Body of pancreas (tissue), 4 donors: ENCODE results near the gene CANT1. TPM values are rescaled to one million over a fixed set of nuclear protein-coding genes. Genes with fewer than 3 reads are reported as not detected.
A peak's percentile ranks its signal among the peaks of the same experiment; 100 is the strongest.

Experiments
- ATAC-seq: fragments of 150-250 bp; one replicate; pipeline ENCODE4 v1.9.1; 2016
- DNase-seq, 4 donors: peaks; one replicate each; pipeline ENCODE4 v3.0.0-alpha.2; 2019
- H3K27ac ChIP-seq, 4 donors: fragments of 200-600 bp; sonication (generic); 1 replicate in 3 of 4; 2 replicates in 1 of 4; pipeline versions ENCODE4 v1.5.1 to v1.6.1; 2016 to 2019; ENCODE audit warnings: mild to moderate bottlenecking in 1 of 4, mixed read lengths in 1 of 4, moderate library complexity in 1 of 4
- H3K27me3 ChIP-seq, 2 donors: fragments of 200-600 bp; sonication (generic); one replicate each; pipeline ENCODE4 v1.6.0; 2016; ENCODE audit warnings: mild to moderate bottlenecking in 1 of 2
- H3K36me3 ChIP-seq, 2 donors: fragments of 200-600 bp; sonication (generic); replicated peaks in 1 of 2; 2 replicates each; pipeline ENCODE4 v1.5.1; 2016; ENCODE audit warnings: low read depth in 2 of 2; ENCODE audit not compliant: insufficient read depth in 1 of 2
- H3K4me1 ChIP-seq: fragments of 200-600 bp; sonication (generic); one replicate; pipeline ENCODE4 v1.6.0; 2016
- H3K4me3 ChIP-seq, 2 donors: fragments of 200-600 bp; sonication (generic); 1 replicate in 1 of 2; 2 replicates in 1 of 2; pipeline ENCODE4 v1.5.1; 2016 to 2019
- H3K9me3 ChIP-seq, 3 donors: fragments of 200-600 bp; sonication (generic); 1 replicate in 2 of 3; 2 replicates in 1 of 3; pipeline ENCODE4 v1.5.1; 2016
- CTCF ChIP-seq, 7 experiments: fragments of 450-650 bp in 4 of 7; fragments of 200-600 bp in 3 of 7; sonication (generic) in 3 of 7; IDR thresholded peaks; one replicate each; pipeline ENCODE4 v1.5.1; 2016 to 2019; ENCODE audit warnings: antibody characterized with exemption in 7 of 7
- POLR2A ChIP-seq, 3 donors: fragments of 450-650 bp; IDR thresholded peaks; one replicate each; pipeline ENCODE4 v1.6.1; 2016; ENCODE audit warnings: antibody characterized with exemption in 3 of 3, mild to moderate bottlenecking in 2 of 3
- WGBS, 2 donors: methylation state at CpG; one replicate each; pipeline ENCODE4 v1.1.5; 2017; 5-methylcytosine and 5-hydroxymethylcytosine counted together
- intact Hi-C: fragments of 100-400 bp; cut with DNase I; formaldehyde crosslinking; loops from one replicate; pipeline ENCODE4 v1.15.1; 2023
- total RNA-seq, 2 donors: library from RNA; depleted of rRNA; stranded (reverse); fragments of >200 nt; gene quantifications; one replicate each; pipeline ENCODE4 v1.1.0, GENCODE V29; 2016

Gene CANT1
- total RNA-seq, 2 donors from 2014 or later: 12.5 to 17.5 TPM

- ATAC-seq: no peak
- TF ChIP-seq POLR2A (IDR thresholded peaks at IDR 0.05) (no peak), CTCF (IDR thresholded peaks at IDR 0.05) (no peak)
- intact Hi-C loops: no loop called here
- no peaks in the 10 kb centered on the region for H3K9me3 ChIP-seq
- peak overlapping the region; percentile 85 to 90 (median 88) for H3K27ac ChIP-seq
- no peak for DNase-seq
- H3K4me1 ChIP-seq: peaks cover 49% of the 10 kb centered on the region
- WGBS, 2 donors: 21 to 27% methylated on average over 7 of the region's 7 CpGs
- H3K4me3 ChIP-seq: peak overlapping the region; percentile 70 to 76
- H3K27me3 ChIP-seq: no peaks in the 10 kb centered on the region
- no peaks in the 10 kb centered on the region for H3K36me3 ChIP-seq
Measured at GRCh38 chr17:79008666-79009387, 737 bp downstream of the CANT1 start.

GRCh38 chr17:79007504-79008381 is 1.8 kb downstream of the CANT1 start:
- WGBS, 2 donors: 79 to 80% methylated on average over 15 to 21 of the region's 21 CpGs
- Histone ChIP-seq H3K27me3 (no peaks in the 10 kb centered on the region), H3K9me3 (no peaks in the 10 kb centered on the region), H3K4me3 (no peak overlapping the region), H3K4me1 (peaks cover 49% of the 10 kb centered on the region), H3K27ac (peak overlapping the region in 1 of 4 donors; percentile 88), H3K36me3 (no peaks in the 10 kb centered on the region)
- no peak for DNase-seq
- no peak for ATAC-seq
- no peak for TF ChIP-seq CTCF (IDR thresholded peaks at IDR 0.05)
- TF ChIP-seq POLR2A (IDR thresholded peaks at IDR 0.05): no peak
- intact Hi-C loops: no loop called here

GRCh38 chr17:79006794-79007503 is 2.6 kb downstream of the CANT1 start:
- intact Hi-C loops: no loop called here
- ATAC-seq (no peak), DNase-seq (no peak)
- TF ChIP-seq POLR2A (IDR thresholded peaks at IDR 0.05) (no peak), CTCF (IDR thresholded peaks at IDR 0.05) (no peak)
- Histone ChIP-seq H3K4me1 (peaks cover 49% of the 10 kb centered on the region), H3K9me3 (no peaks in the 10 kb centered on the region), H3K27me3 (no peaks in the 10 kb centered on the region), H3K27ac (peak overlapping the region in 1 of 4 donors; percentile 59), H3K4me3 (no peak overlapping the region), H3K36me3 (no peaks in the 10 kb centered on the region)
- 86 to 87% methylated on average over 19 of the region's 19 CpGs for WGBS, 2 donors

GRCh38 chr17:79006046-79006445 is 3.5 kb downstream of the CANT1 start:
- Histone ChIP-seq H3K4me1 (peaks cover 49% of the 10 kb centered on the region), H3K27ac (peak overlapping the region; percentile 58 to 70 (median 60)), H3K4me3 (no peak overlapping the region), H3K36me3 (no peaks in the 10 kb centered on the region), H3K9me3 (no peaks in the 10 kb centered on the region), H3K27me3 (no peaks in the 10 kb centered on the region)
- ATAC-seq (no peak), DNase-seq (no peak)
- 81 to 83% methylated on average over 8 of the region's 8 CpGs for WGBS, 2 donors
- TF ChIP-seq POLR2A (IDR thresholded peaks at IDR 0.05): no peak
- no peak for TF ChIP-seq CTCF (IDR thresholded peaks at IDR 0.05)
- intact Hi-C loops: no loop called here
